ENCODE data around the gene PACS1.
A peak's percentile ranks its signal among the peaks of the same experiment; 100 is the strongest.

Gene PACS1

GRCh38 chr11:66143264-66143566, 73.1 kb downstream of the PACS1 start:
- TF ChIP-seq CTCF (IDR thresholded peaks at IDR 0.05; ENCODE audit: control insufficient read depth, extremely low read depth, insufficient read depth): no peak
- no peak overlapping the region for H3K4me3 ChIP-seq (ENCODE audit: low read depth, low read length)
- DNase-seq (ENCODE audit: low read depth): no peak

- DNase-seq (ENCODE audit: low read depth): no peak
- H3K4me3 ChIP-seq (ENCODE audit: low read depth, low read length): no peak overlapping the region
- TF ChIP-seq CTCF (IDR thresholded peaks at IDR 0.05; ENCODE audit: control insufficient read depth, extremely low read depth, insufficient read depth): no peak
These were observed 74.1 kb downstream of the PACS1 start for GRCh38 chr11:66143996-66144678.

- TF ChIP-seq CTCF (IDR thresholded peaks at IDR 0.05; ENCODE audit: control insufficient read depth, extremely low read depth, insufficient read depth): no peak
- no peak overlapping the region for H3K4me3 ChIP-seq (ENCODE audit: low read depth, low read length)
- peak; percentile 34 for DNase-seq (ENCODE audit: low read depth)
These were observed 76.0 kb downstream of the PACS1 start for GRCh38 chr11:66146074-66146473.

- DNase-seq (ENCODE audit: low read depth): no peak
- no peak for TF ChIP-seq CTCF (IDR thresholded peaks at IDR 0.05; ENCODE audit: control insufficient read depth, extremely low read depth, insufficient read depth)
- no peak overlapping the region for H3K4me3 ChIP-seq (ENCODE audit: low read depth, low read length)
These were observed 76.9 kb downstream of the PACS1 start for GRCh38 chr11:66146940-66147339.

DNA sequence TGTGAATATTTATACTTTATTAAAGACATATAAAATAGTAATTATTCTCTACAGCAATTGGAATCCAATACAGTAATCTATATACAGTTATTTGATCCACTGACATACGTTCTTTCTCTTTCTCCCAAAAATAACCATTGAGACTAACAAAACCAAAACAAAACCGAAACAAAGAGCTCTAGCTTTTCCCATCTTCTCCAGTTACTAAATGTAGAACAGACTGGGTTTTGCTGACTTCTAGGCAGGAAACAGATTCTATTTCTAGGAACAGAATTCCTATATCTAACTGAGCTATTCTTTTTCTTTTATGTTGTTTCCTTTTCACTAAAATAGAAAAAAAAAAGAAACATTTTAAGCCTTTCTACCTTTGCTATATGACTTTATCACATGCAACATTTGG, 80.1 kb downstream of the PACS1 start:
- no peak for DNase-seq (ENCODE audit: low read depth)
- no peak overlapping the region for H3K4me3 ChIP-seq (ENCODE audit: low read depth, low read length)
- TF ChIP-seq CTCF (IDR thresholded peaks at IDR 0.05; ENCODE audit: control insufficient read depth, extremely low read depth, insufficient read depth): no peak

DNA sequence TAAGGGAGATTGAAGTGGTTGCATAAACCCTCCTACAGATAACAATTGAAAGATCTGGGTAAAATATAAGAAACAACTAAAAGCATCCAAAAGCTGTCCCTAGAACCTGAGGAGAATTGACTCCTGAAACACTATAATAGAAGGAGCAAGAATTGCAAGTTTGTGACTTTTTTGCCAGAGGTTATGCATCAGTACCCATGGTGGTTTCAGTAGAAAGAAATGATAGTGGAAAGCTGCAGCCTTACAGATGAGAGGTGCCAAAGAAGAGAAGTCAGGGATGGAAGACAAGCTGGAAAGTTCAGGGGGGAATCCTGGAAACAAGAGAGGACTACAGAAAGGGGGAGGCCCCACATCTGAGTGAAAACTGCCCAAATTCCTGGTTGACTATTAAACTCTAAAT, 80.7 kb downstream of the PACS1 start:
- no peak overlapping the region for H3K4me3 ChIP-seq (ENCODE audit: low read depth, low read length)
- DNase-seq (ENCODE audit: low read depth): no peak
- no peak for TF ChIP-seq CTCF (IDR thresholded peaks at IDR 0.05; ENCODE audit: control insufficient read depth, extremely low read depth, insufficient read depth)

DNA sequence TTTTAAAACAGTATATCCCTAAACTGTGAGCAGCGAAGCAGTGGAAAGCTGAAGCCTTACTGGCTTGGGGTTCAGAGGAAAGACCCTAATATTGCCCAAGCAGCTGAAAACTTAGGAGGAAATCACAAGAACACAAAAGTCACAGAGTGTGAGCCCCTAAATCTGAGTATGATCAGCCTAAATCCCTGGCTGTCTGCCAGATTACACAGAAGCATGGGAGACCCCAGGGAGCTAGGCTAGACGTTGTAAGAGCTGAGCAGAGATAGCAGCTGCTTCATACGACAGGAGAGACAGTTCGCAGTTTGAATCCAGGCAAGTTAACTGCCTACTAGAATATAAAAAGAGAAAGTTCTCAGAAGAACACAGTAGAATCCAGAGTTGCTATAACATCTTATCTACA, 81.2 kb downstream of the PACS1 start:
- TF ChIP-seq CTCF (IDR thresholded peaks at IDR 0.05; ENCODE audit: control insufficient read depth, extremely low read depth, insufficient read depth): no peak
- DNase-seq (ENCODE audit: low read depth): no peak
- H3K4me3 ChIP-seq (ENCODE audit: low read depth, low read length): no peak overlapping the region

All from LNCaP clone FGC (cell line).